HG03442 (cell line): ENCODE data around the gene FAM222A.

Experiments used
- ATAC-seq: cut with Tn5 transposase; IDR thresholded peaks from one replicate; pipeline ENCODE4 v1.9.1; 2021; ENCODE audit warnings: mild to moderate bottlenecking, moderate library complexity; ENCODE audit not compliant: unreplicated experiment

The FAM222A gene

DNA sequence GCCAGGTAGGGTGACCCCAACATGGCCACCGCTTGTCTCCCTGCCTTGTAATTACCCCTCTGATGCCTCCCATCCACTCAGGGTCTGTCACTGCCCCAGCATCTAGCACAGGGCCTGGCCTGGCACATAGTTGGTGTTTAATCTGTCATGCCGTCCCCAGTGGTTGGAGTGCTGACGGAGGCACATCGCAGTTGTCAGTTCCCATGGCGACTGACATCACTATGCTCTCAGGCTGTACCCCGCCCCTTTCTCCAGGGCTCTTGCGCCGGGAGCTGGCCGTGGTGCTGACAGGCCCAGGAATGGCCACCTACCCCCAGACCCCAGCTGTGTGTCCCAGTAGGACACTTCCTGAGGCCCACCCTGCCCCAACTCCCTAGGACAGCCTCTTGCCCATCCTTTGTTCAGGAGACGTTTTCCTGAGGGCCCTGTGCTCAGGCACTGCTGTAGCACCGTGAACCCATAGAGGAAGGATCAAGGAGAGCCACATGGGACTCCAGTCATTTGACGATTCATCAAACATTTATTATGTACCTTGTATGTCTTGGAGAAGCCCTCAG is 23.0 kb downstream of the FAM222A start:
- ATAC-seq = no peak

DNA sequence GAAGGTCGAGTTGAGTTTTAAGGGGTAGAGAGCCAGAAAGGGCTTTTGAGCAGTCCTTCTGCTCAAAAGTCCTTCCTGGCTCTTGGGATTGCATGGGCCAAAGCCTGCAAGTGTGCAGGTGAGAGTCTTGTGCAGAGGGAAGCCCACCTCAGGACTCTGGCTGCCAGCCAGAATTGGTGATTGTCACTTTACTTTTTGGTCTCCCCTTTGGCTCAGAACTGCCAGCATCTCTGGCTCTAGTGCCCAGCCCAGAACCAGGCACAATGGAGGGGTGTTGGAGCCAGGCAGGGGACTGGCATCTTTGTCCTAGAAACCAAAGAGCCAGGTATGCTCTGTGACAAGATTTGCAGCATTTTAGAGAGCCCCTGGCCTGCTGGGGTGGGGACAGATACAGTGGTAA is 23.5 kb downstream of the FAM222A start:
- ATAC-seq = no peak

DNA sequence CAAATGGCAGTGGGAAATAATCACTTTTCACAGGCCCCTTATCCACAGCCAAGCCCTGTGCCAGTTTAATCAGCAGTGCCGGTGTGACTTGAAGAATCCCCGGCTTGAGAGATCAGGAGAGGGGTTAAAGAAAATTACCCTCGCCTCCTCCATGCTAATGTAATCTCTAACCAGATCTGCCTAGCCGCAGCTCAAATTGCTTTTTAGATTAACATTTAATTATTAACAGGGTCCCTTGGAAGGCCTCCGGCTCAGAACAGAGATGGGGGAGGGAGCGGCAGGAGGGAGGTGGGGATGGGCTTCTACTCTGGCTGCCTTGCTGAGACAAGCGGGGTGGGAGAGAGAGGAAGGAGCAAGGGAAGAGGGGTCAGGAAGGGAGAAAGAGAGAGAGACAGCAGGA is 24.0 kb downstream of the FAM222A start:
- ATAC-seq = no peak

DNA sequence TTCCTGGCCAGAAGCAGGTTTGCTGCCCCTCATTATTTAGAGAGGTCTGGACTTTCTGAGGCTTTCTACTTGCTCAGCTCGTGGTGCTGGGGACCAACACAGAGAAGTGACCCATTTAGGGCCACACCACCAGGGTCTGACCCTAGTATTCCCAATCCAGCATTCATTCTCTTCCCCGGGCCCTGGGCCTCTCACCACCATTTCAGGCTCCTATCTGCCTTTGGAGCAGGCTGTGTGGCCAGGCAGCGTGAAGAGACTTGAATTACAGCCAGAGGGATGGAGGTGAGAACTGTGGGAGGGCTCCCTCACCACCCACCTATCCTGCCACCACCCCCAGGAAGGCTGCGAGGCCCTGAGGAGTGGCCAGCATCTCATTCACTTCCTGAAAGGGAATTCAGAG is 24.6 kb downstream of the FAM222A start:
- no peak for ATAC-seq

DNA sequence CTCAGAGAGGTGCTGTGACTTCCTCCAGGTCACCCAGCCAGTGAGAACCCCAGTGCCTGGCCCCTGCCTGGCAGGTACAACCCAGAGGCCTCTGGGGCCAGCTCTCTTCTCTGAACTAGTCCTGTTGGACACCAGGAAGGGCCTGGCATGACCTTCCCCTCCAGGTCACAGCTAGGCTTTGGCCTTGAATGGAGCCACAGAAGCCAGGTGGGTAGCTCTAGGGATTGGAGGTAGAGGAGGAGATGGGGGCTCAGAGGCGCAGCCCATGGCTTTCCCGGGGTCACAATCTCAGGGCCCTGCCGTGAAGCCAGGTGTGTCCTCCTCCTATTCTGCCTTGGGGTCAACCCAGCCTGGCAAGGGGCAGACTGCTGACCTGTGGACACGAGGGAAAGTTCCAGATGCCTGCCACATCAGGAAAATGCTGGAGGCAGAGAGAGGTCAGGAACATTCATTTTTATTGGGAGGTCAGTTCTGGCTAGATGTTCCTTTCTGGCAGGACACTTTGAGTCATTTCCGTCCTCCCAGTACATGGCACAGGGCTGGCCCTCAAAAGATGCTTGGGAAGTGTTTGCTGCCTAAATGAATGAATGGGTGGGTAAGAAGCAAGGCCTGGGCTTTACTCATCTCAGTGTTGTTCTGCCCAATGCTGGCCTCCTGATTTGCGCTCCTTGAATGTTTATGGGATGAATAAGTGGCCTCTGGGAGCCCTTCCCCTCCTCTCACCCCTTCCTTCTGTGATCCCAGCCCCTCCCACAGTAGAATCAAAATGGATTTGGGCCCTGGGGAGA is 25.4 kb downstream of the FAM222A start:
- ATAC-seq = no peak

DNA sequence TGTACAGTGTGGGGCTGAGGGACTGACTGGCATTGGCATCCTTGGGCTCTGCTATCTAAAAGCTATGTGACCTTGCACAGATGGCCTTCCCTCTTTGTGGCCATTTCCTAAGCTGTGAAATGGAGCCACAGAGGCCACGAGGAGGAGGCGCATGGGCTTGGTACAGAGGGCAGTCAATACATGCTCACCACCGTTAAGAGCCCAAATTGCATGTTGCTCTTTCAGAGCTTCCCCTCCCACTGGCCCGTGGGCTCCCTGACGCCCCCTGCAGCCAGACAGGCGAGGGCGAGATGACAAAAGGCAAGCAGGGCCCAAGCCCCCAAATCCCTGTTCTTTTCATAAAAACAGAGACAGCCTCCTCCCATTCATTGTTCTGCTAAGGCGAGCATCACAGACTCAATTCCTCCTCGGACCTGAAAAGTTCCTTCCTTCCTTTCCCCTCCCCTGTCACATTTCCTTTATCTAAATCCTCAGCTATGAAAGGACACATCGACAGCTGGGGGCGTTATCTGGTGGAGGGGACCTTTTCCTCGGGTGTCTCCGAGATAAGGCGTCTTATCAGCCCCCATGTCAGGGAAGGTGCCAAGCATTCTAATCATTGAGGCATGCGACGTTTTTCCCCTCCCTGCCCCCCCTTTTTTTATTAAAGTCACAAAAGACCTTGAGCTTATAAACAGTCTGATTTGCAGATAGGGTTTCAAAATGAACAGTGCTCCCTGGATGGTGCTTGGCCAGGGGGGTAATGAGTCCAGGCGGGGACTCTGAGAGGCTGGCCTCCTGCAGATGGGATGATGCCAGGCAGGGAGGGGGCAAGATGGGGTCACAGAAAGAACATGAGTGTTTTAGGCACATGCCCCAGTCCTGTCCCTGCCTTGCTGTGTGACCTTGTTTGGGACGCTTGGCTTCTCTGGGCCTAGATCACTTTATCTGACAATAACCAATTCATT is 26.4 kb downstream of the FAM222A start:
- ATAC-seq = no peak

DNA sequence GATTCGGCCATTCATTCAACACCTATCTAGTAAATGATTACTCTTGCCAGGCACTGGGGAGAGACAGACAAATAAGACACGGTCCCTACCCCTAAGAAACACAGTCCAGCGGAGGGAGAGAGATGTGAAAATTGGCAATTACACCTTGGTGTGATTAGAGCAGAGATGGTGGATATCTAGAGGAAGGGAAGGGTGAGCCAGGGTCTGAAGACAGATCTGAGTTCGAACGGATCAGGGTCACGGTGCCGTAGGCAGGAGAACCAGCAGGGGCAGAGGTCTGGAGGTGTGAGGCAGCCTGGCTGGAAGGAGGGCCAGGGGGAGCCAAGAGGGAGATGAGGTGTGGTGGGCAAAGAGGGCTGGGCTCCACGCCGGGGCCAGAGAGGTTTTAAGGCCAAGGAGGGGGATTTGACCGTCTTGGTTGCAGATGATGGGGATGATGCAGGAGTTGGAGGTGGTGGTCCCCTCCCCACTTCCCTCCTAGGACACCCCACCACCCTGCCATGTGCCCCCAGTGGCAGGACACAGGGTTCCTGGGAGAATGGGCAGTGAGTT is 27.1 kb downstream of the FAM222A start:
- no peak for ATAC-seq

DNA sequence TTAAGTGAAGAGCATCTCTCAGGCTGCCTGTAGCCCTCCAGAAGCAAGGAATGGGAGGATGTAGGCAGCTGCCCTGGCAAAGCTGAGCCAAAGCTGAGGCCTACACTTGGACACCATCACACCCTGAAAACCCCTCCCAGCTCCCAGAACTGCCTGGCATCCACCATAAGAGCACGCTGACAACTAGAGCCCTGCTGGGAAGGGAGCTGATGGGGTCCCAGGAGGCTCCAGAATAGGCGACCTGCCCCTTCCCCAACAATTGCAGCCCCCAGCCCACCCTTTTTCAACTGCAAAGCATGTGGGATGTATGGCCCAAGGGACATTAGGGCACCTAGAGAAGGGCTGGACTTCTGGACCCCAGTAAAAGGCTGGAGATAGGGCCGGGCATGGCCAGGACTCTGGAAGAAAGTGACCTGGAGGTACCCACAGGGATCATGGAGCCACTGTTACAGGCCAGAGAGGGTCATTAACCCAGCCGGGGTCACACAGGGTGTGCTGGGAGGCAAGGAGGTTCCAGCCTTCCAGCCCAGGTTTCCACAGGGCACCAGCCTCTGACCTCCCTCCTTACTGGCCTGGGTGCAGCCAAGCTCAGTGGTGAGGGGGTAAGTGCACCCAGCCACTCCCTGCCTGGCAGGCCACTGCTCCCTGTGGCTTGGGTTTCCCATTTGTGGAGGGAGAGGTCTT is 27.8 kb downstream of the FAM222A start:
- no peak for ATAC-seq

DNA sequence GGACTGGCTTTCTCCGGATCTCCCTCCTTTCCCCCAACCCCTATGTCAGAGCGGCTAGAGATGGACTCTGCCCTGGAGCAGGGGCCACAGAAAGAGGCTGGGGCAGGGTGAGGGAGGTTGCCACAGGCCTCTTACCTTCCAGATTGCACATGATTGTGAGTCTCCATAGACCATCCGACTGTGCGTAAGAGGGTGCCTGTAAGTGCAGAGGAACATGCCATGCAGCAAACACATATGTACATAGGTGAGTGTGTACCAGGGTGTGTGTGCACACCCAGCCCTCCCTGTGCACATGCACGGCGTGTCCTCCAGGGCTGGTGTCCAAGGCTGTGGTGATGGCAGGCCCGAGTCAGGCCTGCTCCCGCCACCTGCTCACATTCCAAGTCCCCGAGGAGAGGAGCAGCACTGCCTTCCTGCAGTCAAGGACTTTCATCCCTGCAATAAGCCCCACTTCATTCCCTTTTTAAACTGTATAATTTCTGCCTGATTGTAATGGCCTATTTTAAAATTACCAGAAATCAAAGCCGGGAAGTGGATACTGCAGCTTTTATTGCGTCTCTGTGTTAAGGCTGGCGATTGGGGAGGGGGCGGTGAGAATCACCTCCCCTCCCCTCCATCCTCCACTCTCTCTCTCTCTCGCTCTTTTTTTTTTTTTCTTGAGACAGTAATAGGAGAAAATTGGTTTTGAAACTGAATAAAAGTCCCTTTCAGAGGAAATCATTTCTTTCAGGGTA is 28.5 kb downstream of the FAM222A start:
- ATAC-seq = no peak

DNA sequence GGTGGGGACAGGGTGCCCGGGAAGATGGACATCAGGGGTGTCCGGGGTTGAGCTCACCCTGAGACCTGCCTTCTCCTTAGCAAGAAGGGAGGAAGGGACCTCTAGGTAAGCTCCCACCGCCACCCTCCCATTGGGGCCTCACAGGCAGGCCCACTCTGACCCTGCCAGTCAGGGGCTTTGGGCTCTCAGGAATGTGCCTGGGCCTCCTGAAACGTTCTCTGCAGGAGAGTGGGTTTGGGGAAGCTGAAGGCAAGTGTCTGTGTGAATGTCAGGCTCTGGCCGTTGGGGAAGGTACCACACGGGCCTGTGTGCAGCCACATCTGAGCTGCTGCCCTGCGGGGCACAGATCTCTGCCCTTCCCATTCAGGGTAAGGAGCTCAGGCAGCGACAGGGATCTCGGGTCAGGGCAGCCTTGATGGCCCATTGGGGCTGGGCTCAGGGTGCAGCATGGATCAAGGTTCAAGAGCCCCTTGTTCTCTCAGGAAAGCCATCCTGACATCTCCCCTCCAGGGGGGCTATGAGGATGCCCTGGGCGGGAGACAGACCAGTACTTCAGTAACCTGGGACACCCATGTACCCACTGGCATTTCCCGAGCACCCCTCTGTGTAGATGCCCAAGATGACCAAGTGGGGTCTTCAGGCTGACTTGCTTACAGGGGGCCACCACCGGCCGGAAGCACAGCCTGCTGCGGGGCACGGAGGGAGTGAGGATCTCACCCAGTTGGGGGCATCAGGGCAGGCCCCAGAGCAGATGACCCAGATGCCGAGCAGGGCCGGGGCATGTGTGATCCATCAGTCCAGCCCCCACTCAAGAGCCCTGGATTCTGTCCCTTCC is 29.7 kb downstream of the FAM222A start:
- no peak for ATAC-seq

DNA sequence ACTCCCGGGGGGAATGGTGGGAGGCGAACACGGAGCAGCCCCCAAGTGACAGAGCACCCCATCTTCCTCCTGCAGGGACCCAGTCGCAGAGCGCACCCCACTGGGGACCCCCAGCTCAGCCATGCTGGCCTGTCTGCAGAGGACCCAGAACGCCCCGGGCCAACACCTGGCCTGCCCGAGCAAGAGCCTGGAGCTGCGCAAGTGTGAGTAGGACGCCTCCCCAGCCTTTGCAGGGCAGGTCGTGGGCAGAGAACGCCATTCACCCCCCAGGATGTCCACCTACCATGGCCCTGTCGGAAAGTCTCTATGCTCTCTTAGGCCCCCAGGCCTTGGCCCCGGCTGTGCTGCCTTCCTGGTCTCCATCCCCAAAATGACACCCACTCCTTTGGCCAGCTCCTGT is 30.4 kb downstream of the FAM222A start:
- ATAC-seq = no peak

DNA sequence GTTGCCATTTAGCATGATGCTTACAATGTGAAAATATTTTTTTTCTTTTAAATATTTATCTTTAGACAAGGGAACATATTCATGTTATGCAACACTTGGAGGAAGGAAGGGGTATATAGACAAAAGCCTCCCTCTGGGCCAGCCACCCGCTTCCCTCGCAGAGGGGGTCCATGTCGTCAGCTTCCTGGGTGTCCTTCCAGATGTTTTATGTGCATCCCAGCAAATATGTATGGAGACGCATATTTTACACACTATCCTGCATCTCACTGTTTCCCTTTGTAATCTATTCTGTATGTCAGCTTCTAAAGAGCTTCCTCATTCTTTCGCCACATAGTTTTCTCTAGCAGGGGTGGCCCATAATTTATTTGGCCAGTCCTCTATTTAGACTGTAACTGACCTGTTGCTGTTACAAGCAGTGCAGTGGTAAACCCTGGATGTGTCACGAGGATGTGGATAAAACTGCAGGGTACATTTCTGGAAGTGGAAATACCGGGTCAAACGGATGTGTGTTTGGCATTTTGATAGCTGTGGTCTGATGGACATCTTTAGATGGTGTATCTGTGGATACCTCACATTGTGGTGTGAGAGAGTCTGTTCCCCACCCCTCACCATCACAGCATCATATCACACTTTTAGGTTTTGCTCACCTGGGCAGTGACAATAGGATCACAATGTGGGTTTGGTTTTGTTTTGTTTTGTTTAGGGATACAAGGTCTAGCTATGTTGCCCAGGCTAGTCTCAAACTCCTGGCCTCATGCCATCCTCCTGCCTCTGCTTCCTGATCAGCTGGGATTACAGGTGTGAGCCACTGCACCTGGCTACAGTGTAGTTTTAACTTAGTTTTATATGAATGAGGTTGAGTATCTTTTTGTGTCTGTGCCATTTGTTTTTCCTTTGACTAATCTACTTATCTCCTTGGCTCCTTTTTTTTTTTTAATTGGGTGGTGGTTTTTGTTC is 31.6 kb downstream of the FAM222A start:
- ATAC-seq = no peak

DNA sequence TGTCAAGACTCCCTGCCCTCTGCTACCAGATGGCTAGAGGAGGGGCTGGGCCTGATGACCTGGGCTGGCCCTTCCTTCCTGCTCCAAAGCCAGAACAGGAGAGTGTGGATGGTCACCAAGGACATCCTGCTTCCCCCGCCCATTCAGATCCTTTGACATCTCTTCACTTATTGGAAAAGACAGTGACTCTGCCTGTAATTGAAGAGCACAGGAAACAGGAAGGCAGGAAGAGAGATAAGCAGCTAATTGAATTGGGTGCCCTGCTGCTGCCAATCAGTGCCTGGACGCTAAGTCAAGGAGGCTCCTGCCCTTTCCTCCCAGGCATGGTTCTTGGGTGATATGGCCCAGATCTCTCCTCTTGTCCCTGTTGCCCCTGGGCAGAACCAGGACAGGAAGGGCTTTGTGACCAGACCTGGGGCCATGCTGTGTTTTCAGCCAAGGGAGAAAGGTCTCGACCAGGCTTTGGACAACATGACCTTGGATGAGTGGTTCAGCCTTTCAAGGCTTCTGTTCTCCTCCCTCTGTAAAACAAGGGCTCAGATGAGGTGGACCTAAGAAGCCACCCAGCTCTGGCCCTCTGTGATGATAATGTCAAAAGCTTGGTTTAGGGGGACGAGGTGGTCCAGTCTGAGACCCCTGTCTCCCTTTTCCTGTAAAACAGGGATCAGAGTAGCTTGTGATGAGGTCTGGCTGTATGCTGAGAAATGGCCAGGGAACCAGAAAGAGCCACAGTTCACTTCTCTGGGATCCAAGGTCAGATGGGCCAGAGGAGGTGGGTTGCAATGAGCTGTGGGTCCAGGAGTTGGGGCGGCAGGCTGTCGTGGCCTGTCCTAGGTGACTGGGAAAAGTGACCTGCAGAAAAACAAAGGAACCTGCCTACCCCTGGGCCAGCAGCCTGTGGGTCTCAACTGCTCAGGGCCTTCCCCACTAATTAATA is 38.8 kb downstream of the FAM222A start:
- no peak for ATAC-seq

DNA sequence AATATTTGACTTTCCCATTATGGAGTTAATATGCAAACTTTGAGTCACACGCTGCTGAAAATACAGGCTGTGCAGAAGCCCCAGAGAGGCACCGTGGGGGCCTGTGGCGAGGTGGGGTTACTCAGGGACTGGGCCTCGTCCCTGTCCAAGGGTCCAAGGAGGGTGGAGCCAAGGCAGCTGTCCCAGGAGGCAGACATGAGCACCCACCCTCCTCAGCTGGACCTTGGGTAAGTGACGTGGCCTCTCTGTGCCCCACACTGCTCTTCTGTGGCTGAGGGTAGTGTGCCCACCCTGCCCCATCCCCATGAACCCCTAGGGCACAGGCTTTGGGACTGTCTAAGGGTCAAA is 39.4 kb downstream of the FAM222A start:
- no peak for ATAC-seq

DNA sequence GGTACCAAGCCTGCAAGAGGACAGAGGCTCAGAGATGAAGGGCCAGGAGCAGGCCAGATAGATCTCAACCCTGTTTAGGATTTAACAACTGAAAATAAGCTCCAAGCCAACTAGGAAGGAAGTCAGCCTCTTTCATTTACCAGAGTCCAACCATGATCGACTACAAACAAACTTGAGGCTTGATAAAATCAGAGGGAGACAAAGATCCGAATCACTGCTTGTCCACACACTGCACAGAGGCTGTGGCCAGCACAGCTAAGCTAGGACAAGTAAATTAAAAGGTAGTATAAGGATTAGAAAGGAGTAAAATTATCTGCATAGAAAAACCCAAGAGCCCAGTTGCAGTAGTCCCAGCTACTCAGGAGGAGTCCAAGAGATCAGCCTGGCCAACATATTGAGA is 40.3 kb downstream of the FAM222A start:
- ATAC-seq = no peak

DNA sequence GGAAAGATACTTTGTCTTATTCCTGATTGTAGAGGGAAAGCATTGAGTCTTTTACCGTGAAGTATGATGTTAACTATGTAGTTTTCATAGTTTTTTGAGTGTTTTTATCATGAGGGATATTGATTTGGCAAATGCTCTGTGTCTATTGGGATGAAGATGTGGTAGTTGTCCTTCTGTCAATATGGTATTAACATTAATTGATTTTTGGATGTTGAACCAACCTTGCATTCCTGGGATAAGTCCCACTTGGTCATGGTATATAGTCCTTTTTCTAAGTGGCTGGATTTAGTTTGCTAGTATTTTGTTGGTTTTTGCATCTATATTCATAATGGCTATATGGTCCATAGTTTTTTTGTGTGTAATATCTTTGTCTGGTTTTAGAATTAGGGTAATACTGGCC is 42.8 kb downstream of the FAM222A start:
- ATAC-seq = no peak

DNA sequence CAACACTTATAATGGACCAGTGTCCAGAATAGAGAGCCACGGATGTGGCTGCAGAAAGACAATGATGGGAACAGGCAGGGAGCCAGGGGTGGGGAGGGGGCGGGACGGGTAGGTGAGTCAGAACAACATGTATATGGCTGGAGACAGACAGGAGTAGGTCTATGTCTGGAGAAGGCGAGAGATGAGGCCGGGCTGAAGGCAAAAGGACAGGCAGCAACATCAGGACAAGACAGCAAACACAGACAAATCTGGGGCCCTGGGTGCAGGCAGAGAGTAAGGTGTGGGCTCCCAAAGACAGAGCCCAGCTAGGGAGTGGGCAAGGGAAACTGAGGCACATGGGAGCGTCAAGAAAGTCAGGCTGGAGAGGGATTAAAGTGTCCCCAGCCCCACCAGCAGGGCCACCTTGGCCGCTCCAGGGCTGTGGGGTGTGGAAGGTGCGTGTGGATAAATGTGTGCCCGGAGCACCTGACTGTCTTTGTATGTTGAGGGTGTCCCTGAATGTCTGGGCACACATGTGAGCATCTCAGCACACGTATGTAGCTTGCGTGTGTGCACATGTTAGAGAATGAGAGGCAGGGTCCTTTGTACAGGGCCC is 44.1 kb downstream of the FAM222A start:
- no peak for ATAC-seq
